GM19099 (cell line): ENCODE results near the gene GAS7.

ENCODE experiments used
- POLR2A ChIP-seq: IDR thresholded peaks from 3 replicates; pipeline ENCODE4 v1.6.1; 2011; ENCODE audit warnings: low read depth; ENCODE audit not compliant: insufficient read length; ENCODE audit errors: extremely low read depth

The GAS7 gene

GRCh38 chr17:10052106-10052813 lies 146.1 kb downstream of the GAS7 start:
- no peak for TF ChIP-seq POLR2A

GRCh38 chr17:10051112-10051511 lies 147.3 kb downstream of the GAS7 start:
- no peak for TF ChIP-seq POLR2A

GRCh38 chr17:10050597-10051101 lies 147.8 kb downstream of the GAS7 start:
- TF ChIP-seq POLR2A: peak; percentile 44

GRCh38 chr17:10048629-10049350 lies 149.6 kb downstream of the GAS7 start:
- no peak for TF ChIP-seq POLR2A

- no peak for TF ChIP-seq POLR2A
Observed at GRCh38 chr17:10046786-10047785, 151.3 kb downstream of the GAS7 start.

GRCh38 chr17:10045871-10046658 lies 152.3 kb downstream of the GAS7 start:
- no peak for TF ChIP-seq POLR2A

GRCh38 chr17:10042589-10043244 lies 155.7 kb downstream of the GAS7 start:
- no peak for TF ChIP-seq POLR2A

- no peak for TF ChIP-seq POLR2A
Observed at GRCh38 chr17:10041916-10042588, 156.4 kb downstream of the GAS7 start.

- TF ChIP-seq POLR2A: no peak
Observed at GRCh38 chr17:10041287-10041612, 157.2 kb downstream of the GAS7 start.

- TF ChIP-seq POLR2A: no peak
Observed at GRCh38 chr17:10036511-10037061, 161.8 kb downstream of the GAS7 start.

- no peak for TF ChIP-seq POLR2A
Observed at GRCh38 chr17:10035885-10036284, 162.5 kb downstream of the GAS7 start.

- TF ChIP-seq POLR2A: no peak
Observed at GRCh38 chr17:10034719-10035475, 163.5 kb downstream of the GAS7 start.

- no peak for TF ChIP-seq POLR2A
Observed at GRCh38 chr17:10033959-10034358, 164.4 kb downstream of the GAS7 start.

GRCh38 chr17:10033449-10033848 lies 165.0 kb downstream of the GAS7 start:
- TF ChIP-seq POLR2A: no peak
